Measurements from ENCODE around the gene NDUFA8. TPM values are rescaled to one million over a fixed set of nuclear protein-coding genes. Genes with fewer than 3 reads are reported as not detected.

Gene NDUFA8
- total and polyA plus RNA-seq, 10 of the 15 experiments (the other 5 are each of a cell fraction or from before 2014, with no cell fraction given), result 44.9 to 159 (median 90.8) TPM

GRCh38 chr9:122102156-122102555, 57.4 kb downstream of the NDUFA8 start:
- Histone ChIP-seq H3K4me1 (ENCODE audit: control insufficient read depth, insufficient read depth, low read length) (no peaks in the 10 kb centered on the region), H3K27ac (ENCODE audit: control insufficient read depth, insufficient read depth) (no peak overlapping the region), H4K20me1 (ENCODE audit: control insufficient read depth, insufficient read depth) (no peaks in the 10 kb centered on the region), H3K9ac (ENCODE audit: control insufficient read depth, insufficient read depth, low read length) (no peak overlapping the region), H3K36me3 (ENCODE audit: control insufficient read depth in 2 of 2, insufficient read depth in 2 of 2, low read length in 1 of 2) (no peaks in the 10 kb centered on the region), H3K4me2 (ENCODE audit: control insufficient read depth, insufficient read depth) (no peak overlapping the region), H3K79me2 (ENCODE audit: control insufficient read depth, insufficient read depth, low read length) (no peaks in the 10 kb centered on the region), H3K4me3 (no peak overlapping the region), H2AFZ (ENCODE audit: control insufficient read depth, low read depth, low read length) (no peak overlapping the region), H3K9me3 (replicated peaks; ENCODE audit: control insufficient read depth, insufficient read depth, low read length) (no peaks in the 10 kb centered on the region; the same call in 2 of the 3 replicates), H3K27me3 (replicated peaks in 1 of 2; ENCODE audit: control insufficient read depth in 2 of 2, insufficient read depth in 2 of 2, low read length in 1 of 2) (no peaks in the 10 kb centered on the region)
- POLR2A ChIA-PET, result no interaction called here
- BruUV-seq (replicated peaks), result no TSS peak
- ATAC-seq (no peak), FAIRE-seq (no peak), DNase-seq (ENCODE audit: low read depth, low spot score) (no peak)
- intact Hi-C loops (cut with micrococcal nuclease; ENCODE audit: unreplicated experiment) (no loop called here), in situ Hi-C loops (cut with MboI) (no loop called here)
- 54% methylated on average over 2 of the region's 2 CpGs for WGBS (ENCODE audit: insufficient coverage, insufficient replicate concordance, low lambda C conversion rate, missing lambda C conversion rate)
- CTCF ChIA-PET, result interaction anchor here (1.0 to 3.9 kb wide), 4 partner anchors 14 to 251 kb away, joined by 3 to 18 read pairs (median 4); no protein-coding TSS in a partner anchor
- RAD21 ChIA-PET (ENCODE audit: unreplicated experiment), result interaction anchor here (2.1 kb wide), 1 partner anchor 23 kb away, joined by 8 read pairs; no protein-coding TSS in a partner anchor
- no peak for TF ChIP-seq SKIL (IDR thresholded peaks at IDR 0.05; ENCODE audit: low read depth, poor library complexity, severe bottlenecking)
- no peak for TF ChIP-seq HDGF (IDR thresholded peaks at IDR 0.05)
- no peak for TF ChIP-seq EP300 (IDR thresholded peaks at IDR 0.05; ENCODE audit: borderline replicate concordance in 1 of 2, control insufficient read depth in 1 of 2, low read depth in 2 of 2, low read length in 2 of 2)
- TF ChIP-seq ATF7 (IDR thresholded peaks at IDR 0.05; ENCODE audit: low read depth), result no peak
- no peak for TF ChIP-seq RUNX3 (IDR thresholded peaks at IDR 0.05; ENCODE audit: low read length)
- TF ChIP-seq FOXM1 (IDR thresholded peaks at IDR 0.05; ENCODE audit: low read depth, low read length), result no peak
- SMC1A ChIA-PET (ENCODE audit: uncharacterized antibody, unreplicated experiment), result interaction anchor here (1.2 kb wide), 1 partner anchor 23 kb away, joined by 6 read pairs; no protein-coding TSS in a partner anchor

All from GM12878 (cell line).